ENCODE measurements around the gene BRINP3. TPM values are rescaled to one million over a fixed set of nuclear protein-coding genes. Genes with fewer than 3 reads are reported as not detected.
A peak's percentile ranks its signal among the peaks of the same experiment; 100 is the strongest.

BRINP3 gene
- total RNA-seq, 1 experiment from 2014 or later: 0.28 TPM

GRCh38 chr1:190277107-190277506, 200.6 kb downstream of the BRINP3 start:
- ATAC-seq (peak; percentile 94), DNase-seq (ENCODE audit: low spot score) (no peak)
- Mint-ChIP-seq H3K4me3 (no peak overlapping the region), H3K36me3 (no peaks in the 10 kb centered on the region), H3K9me3 (no peaks in the 10 kb centered on the region), H3K27ac (no peak overlapping the region), H3K4me1 (no peaks in the 10 kb centered on the region), H3K27me3 (ENCODE audit: low read depth) (no peaks in the 10 kb centered on the region)
- ChIA-PET CTCF (no interaction called here), POLR2A (no interaction called here)
- TF ChIP-seq ELF4 (CRISPR knock-in tag; IDR thresholded peaks at IDR 0.05; ENCODE audit: low read depth): no peak
- TF ChIP-seq ZNF121 (CRISPR knock-in tag; IDR thresholded peaks at IDR 0.05): no peak
- TF ChIP-seq NFE2L1 (CRISPR knock-in tag; IDR thresholded peaks at IDR 0.05): no peak
- no peak for TF ChIP-seq ZNF532 (CRISPR knock-in tag; IDR thresholded peaks at IDR 0.05; ENCODE audit: borderline replicate concordance)
- no peak for TF ChIP-seq STAT6 (CRISPR knock-in tag; conservative IDR thresholded peaks at IDR 0.05; ENCODE audit: low read depth)
- TF ChIP-seq GABPB1 (CRISPR knock-in tag; IDR thresholded peaks at IDR 0.05): no peak
- TF ChIP-seq RORB (CRISPR knock-in tag; IDR thresholded peaks at IDR 0.05): no peak
- TF ChIP-seq USF1 (CRISPR knock-in tag; IDR thresholded peaks at IDR 0.05): no peak

DNA sequence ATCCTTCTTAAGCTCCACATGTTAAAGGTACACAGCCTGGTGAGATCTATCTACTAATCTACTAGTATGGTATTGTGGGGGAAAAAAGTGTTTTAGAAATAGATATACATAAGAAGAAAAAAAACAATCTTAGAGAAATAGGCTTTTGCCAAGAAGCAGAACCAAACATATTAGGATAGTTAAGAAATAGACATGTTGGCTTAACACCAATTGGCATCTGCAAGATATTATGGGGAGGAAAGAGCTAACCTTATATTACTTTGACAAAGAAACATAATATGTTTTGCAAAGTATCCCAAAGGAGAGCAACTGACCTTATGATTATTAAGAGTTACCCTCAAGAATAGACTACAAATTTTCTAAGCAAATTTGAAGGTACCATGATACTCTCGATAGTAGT, 202.9 kb downstream of the BRINP3 start:
- POLR2A ChIA-PET: no interaction called here
- Mint-ChIP-seq H3K36me3 (no peaks in the 10 kb centered on the region), H3K4me1 (no peaks in the 10 kb centered on the region), H3K27me3 (ENCODE audit: low read depth) (no peaks in the 10 kb centered on the region), H3K4me3 (no peak overlapping the region), H3K27ac (no peak overlapping the region), H3K9me3 (no peaks in the 10 kb centered on the region)
- CTCF ChIA-PET: no interaction called here
- no peak for DNase-seq (ENCODE audit: low spot score)
- no peak for TF ChIP-seq ATF6 (CRISPR knock-in tag; IDR thresholded peaks at IDR 0.05)
- no peak for TF ChIP-seq NR3C1 (CRISPR knock-in tag; conservative IDR thresholded peaks at IDR 0.05; ENCODE audit: low read depth)
- TF ChIP-seq USF1 (CRISPR knock-in tag; IDR thresholded peaks at IDR 0.05): no peak
- no peak for TF ChIP-seq EMX1 (CRISPR knock-in tag; IDR thresholded peaks at IDR 0.05)
- no peak for TF ChIP-seq ZNF138 (CRISPR knock-in tag; conservative IDR thresholded peaks at IDR 0.05)
- TF ChIP-seq AFF4 (CRISPR knock-in tag; IDR thresholded peaks at IDR 0.05; ENCODE audit: borderline replicate concordance): no peak
- TF ChIP-seq, protein P1, sequence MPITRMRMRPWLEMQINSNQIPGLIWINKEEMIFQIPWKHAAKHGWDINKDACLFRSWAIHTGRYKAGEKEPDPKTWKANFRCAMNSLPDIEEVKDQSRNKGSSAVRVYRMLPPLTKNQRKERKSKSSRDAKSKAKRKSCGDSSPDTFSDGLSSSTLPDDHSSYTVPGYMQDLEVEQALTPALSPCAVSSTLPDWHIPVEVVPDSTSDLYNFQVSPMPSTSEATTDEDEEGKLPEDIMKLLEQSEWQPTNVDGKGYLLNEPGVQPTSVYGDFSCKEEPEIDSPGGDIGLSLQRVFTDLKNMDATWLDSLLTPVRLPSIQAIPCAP (CRISPR knock-in tag; IDR thresholded peaks at IDR 0.05): no peak
- TF ChIP-seq, protein P2, sequence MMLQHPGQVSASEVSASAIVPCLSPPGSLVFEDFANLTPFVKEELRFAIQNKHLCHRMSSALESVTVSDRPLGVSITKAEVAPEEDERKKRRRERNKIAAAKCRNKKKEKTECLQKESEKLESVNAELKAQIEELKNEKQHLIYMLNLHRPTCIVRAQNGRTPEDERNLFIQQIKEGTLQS (CRISPR knock-in tag; conservative IDR thresholded peaks at IDR 0.05): no peak
- no peak for TF ChIP-seq ZNF232 (CRISPR knock-in tag; IDR thresholded peaks at IDR 0.05)
- no peak for TF ChIP-seq ZNF219 (CRISPR knock-in tag; IDR thresholded peaks at IDR 0.05; ENCODE audit: borderline replicate concordance)
- no peak for TF ChIP-seq ZNF263 (CRISPR knock-in tag; IDR thresholded peaks at IDR 0.05; ENCODE audit: low read depth)
- no peak for TF ChIP-seq ZNF121 (CRISPR knock-in tag; IDR thresholded peaks at IDR 0.05)
- TF ChIP-seq, protein P3, sequence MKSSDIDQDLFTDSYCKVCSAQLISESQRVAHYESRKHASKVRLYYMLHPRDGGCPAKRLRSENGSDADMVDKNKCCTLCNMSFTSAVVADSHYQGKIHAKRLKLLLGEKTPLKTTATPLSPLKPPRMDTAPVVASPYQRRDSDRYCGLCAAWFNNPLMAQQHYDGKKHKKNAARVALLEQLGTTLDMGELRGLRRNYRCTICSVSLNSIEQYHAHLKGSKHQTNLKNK (CRISPR knock-in tag; IDR thresholded peaks at IDR 0.05): no peak
- no peak for ATAC-seq

All from WTC11 (cell line).